VCaP (cell line): ENCODE results near the gene TRAPPC2L.

Experiments
- H3K27ac ChIP-seq: fragments of 450-650 bp; 2 replicates; pipeline ENCODE4 v1.5.1; 2017
- CTCF ChIP-seq: fragments of 450-650 bp; conservative IDR thresholded peaks from 2 replicates; pipeline ENCODE4 v1.5.1; 2017; ENCODE audit warnings: mild to moderate bottlenecking, moderate library complexity

The TRAPPC2L gene, protein sequence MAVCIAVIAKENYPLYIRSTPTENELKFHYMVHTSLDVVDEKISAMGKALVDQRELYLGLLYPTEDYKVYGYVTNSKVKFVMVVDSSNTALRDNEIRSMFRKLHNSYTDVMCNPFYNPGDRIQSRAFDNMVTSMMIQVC

DNA sequence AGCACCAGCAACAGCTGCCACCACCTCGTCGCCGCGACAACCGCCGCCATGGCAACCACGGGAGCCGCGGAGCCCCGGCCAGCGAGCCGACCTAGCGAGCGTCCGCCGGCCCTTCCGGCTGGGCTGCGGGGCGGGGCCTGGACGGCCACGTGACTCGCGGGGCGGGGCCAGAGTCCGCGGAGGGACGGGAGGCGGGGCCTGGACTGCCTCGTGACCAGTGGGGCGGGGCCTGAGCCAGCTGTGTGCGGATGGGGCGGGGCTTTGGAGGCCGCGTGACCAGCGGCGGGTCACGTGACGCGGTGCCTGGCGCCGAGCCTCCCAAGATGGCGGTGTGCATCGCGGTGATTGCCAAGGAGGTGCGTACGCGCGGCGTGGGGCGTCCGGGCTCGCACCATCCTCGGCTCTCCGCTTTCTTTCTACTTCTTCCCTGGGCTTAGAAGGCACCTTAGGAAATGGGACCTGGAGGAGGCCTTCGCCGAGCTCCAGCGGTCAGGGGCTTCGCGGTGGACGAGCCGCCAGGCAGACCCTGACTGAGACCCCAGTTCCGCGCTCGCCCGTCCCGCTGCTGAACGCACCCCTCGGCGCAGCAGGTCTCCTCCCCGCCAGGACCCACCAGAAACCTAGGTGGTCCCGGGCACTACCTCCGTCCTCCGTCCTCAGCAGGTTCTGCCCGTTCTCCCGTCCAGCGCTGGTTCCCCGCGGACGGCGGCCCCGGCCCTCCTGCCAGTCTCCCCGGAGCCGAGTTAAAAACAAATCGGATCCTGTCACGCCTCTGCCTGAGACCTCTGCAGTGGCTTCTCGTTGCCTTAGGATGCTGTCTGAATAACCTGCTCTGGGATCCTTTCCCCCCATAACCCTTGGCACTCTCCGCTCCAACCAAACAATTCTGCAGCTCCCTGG lies at the start of gene TRAPPC2L, which contains the start of gene GALNS:
Gene TRAPPC2L, plus strand, starts transcription at position 300 of the 900 bp plus-strand sequence. Its CDS starts 24 bp downstream, at position 324.
Gene GALNS, minus strand, starts transcription at position 120 of the 900 bp plus-strand sequence. Its CDS starts 70 bp downstream, at position 50.
- H3K27ac ChIP-seq = peak within 1 kb of the TSS; percentile 54
- no peak for TF ChIP-seq CTCF

DNA sequence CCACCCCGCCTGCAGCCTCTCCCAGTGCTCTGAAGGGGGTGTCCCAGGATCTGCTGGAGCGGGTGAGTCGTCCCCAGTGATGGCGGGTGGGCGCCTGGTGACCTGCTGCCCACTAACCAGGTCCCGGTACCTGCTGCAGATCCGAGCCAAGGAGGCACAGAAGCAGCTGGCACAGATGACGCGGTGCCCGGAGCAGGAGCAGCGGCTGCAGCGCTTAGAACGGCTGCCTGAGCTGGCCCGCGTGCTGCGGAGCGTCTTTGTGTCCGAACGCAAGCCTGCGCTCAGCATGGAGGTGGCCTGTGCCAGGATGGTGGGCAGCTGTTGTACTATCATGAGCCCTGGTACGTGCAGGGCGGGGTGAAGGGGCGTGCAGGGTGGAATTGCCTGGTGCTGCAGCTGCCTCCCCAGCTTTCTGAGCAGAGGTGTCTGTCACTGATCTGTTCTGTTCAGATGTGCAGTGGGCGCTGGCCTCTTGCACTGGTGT lies 49.7 kb upstream of the TRAPPC2L start:
- H3K27ac ChIP-seq = no peak overlapping the region
- TF ChIP-seq CTCF = no peak

GRCh38 chr16:88807626-88808453 lies 49.1 kb upstream of the TRAPPC2L start:
- no peak overlapping the region for H3K27ac ChIP-seq
- no peak for TF ChIP-seq CTCF

- no peak overlapping the region for H3K27ac ChIP-seq
- no peak for TF ChIP-seq CTCF
Observed at GRCh38 chr16:88809068-88809675, 47.8 kb upstream of the TRAPPC2L start.

GRCh38 chr16:88809676-88810165 lies 47.2 kb upstream of the TRAPPC2L start:
- TF ChIP-seq CTCF = no peak
- no peak overlapping the region for H3K27ac ChIP-seq

DNA sequence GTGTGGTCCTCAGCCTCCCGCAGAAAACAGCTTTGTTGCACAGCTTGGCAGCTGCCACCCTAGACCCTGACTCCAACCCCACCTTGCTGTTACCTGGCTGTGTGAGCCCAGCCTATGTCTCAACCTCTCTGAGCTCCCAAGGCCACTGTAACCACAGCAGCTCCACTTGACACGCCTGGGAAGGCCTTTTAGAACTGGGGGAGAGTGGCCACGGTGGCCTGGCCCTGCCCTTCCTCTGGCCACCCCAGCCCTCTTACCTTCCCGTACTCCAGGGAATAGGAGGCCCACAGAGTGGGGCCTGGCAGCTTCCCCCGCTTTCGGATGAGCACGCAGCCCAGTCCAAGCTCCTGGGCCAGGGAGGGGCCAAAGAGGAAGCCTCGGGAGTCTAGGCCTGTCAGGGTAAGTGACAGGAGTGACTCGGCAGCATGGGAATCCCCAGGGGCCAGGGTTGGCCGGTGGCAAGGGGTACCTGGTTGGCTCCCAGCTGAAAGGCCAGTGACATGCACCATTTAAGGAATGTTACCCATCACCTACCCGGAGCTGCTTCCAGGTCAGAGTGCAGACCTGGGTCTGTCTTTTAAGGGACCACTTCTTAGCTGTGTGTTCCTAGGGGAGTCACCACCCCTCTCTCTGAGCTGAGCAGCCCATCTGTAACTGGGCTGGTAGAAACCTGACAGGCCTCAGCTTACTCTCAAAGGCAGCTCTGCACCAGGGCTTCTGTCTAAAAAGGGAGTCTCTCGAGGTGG lies 46.6 kb upstream of the TRAPPC2L start:
- H3K27ac ChIP-seq = peak overlapping the region; percentile 68

More for the DNA sequence above, 46.6 kb upstream of the TRAPPC2L start:
- no peak for TF ChIP-seq CTCF
